Dendritic cell treated with granulocyte-macrophage colony-stimulating factor and Interleukin-4, amounts not matched to agents 40 ng/mL and 50 ng/mL, for 4 days (primary cell): ENCODE measurements around the gene EFNB2.

Experiments used
- H3K27ac Mint-ChIP-seq: one replicate; pipeline ENCODE4 v1.8.0; 2022; ENCODE audit warnings: mild to moderate bottlenecking, mixed read lengths
- H3K27me3 Mint-ChIP-seq: one replicate; pipeline ENCODE4 v1.8.0; 2022; ENCODE audit warnings: mild to moderate bottlenecking, mixed read lengths
- H3K36me3 Mint-ChIP-seq: one replicate; pipeline ENCODE4 v1.8.0; 2022; ENCODE audit warnings: low read depth, mixed read lengths
- H3K4me1 Mint-ChIP-seq: one replicate; pipeline ENCODE4 v1.8.0; 2022; ENCODE audit warnings: low read depth, mixed read lengths
- H3K4me3 Mint-ChIP-seq: one replicate; pipeline ENCODE4 v1.8.0; 2022; ENCODE audit warnings: mild to moderate bottlenecking, moderate library complexity, mixed read lengths
- H3K9me3 Mint-ChIP-seq: one replicate; pipeline ENCODE4 v1.8.0; 2022; ENCODE audit warnings: mixed read lengths
- intact Hi-C: fragments of 100-400 bp; cut with micrococcal nuclease; formaldehyde crosslinking; loops from one replicate; pipeline ENCODE4 v1.15.0; 2022

EFNB2 gene

GRCh38 chr13:106534639-106535551 is 567 bp downstream of the EFNB2 start:
- H3K27me3 Mint-ChIP-seq = peaks cover 48% of the 10 kb centered on the region
- no peaks in the 10 kb centered on the region for H3K9me3 Mint-ChIP-seq
- H3K36me3 Mint-ChIP-seq = peaks cover 6% of the 10 kb centered on the region
- peaks cover 21% of the 10 kb centered on the region for H3K4me1 Mint-ChIP-seq
- no peak overlapping the region for H3K27ac Mint-ChIP-seq
- peak overlapping the region; percentile 93 for H3K4me3 Mint-ChIP-seq
- intact Hi-C loops = loop anchor here (5.0 to 10.0 kb wide), 2 partner anchors 382 to 1760 kb away; no protein-coding TSS in a partner anchor

GRCh38 chr13:106533943-106534638 is 1.4 kb downstream of the EFNB2 start:
- Mint-ChIP-seq H3K4me1 (peaks cover 21% of the 10 kb centered on the region), H3K9me3 (no peaks in the 10 kb centered on the region), H3K27me3 (peaks cover 54% of the 10 kb centered on the region), H3K27ac (no peak overlapping the region), H3K4me3 (peak overlapping the region; percentile 57), H3K36me3 (peaks cover 6% of the 10 kb centered on the region)
- intact Hi-C loops = loop anchor here (10.0 kb wide), 1 partner anchor 1759 kb away; no protein-coding TSS in a partner anchor

- intact Hi-C loops = loop anchor here (10.0 kb wide), 1 partner anchor 1759 kb away; no protein-coding TSS in a partner anchor
- Mint-ChIP-seq H3K9me3 (no peaks in the 10 kb centered on the region), H3K27me3 (peaks cover 62% of the 10 kb centered on the region), H3K4me1 (peaks cover 21% of the 10 kb centered on the region), H3K36me3 (peaks cover 6% of the 10 kb centered on the region), H3K27ac (no peak overlapping the region), H3K4me3 (peak overlapping the region; percentile 44)
Measured at GRCh38 chr13:106533101-106533942, 2.1 kb downstream of the EFNB2 start.

DNA sequence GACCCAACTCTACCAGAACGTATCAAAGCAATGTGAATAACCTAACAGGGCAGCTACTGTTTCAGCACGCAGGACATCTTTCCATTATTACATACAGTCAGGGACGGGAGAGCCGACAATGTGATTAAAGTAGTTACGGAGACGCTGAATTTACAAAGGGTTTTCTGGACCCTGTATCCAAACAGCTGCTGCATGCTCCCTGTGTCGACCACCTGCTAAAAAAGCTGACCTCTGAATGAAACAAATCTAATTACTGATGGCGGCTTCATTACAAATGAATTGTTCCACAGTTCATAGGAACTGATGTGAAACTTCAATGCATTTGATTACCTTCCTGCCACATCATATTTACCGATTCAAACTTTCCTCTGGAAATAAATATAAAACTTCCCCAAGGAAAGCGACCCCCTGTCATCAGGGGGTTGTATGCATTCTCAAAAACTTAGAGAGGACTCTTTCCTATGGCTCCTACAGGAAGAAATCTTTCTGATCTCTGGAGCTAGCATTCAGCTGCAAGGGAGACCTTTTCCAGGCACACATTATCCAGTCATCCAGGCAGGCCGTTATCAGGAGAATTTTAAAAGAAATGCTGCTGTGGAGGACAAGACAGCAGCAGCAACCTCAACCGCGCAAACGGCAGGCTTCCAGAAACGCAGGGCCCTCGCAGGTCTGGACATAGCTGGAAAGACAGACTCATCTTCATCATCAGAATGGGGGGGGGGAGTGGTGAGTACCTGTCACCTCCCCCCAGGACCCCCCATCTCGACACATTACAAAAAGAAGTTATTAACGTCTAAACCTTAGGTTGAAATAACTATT is 3.1 kb downstream of the EFNB2 start:
- Mint-ChIP-seq H3K36me3 (peaks cover 6% of the 10 kb centered on the region), H3K27me3 (peaks cover 67% of the 10 kb centered on the region), H3K27ac (no peak overlapping the region), H3K4me1 (peaks cover 21% of the 10 kb centered on the region), H3K9me3 (no peaks in the 10 kb centered on the region), H3K4me3 (no peak overlapping the region)
- intact Hi-C loops = loop anchor here (10.0 kb wide), 1 partner anchor 1758 kb away; no protein-coding TSS in a partner anchor

GRCh38 chr13:106530980-106531481 is 4.4 kb downstream of the EFNB2 start:
- no peaks in the 10 kb centered on the region for H3K9me3 Mint-ChIP-seq
- peaks cover 67% of the 10 kb centered on the region for H3K27me3 Mint-ChIP-seq
- no peak overlapping the region for H3K27ac Mint-ChIP-seq
- intact Hi-C loops = loop anchor here (10.0 kb wide), 1 partner anchor 1756 kb away; no protein-coding TSS in a partner anchor
- H3K4me1 Mint-ChIP-seq = peaks cover 16% of the 10 kb centered on the region
- no peaks in the 10 kb centered on the region for H3K36me3 Mint-ChIP-seq
- no peak overlapping the region for H3K4me3 Mint-ChIP-seq

DNA sequence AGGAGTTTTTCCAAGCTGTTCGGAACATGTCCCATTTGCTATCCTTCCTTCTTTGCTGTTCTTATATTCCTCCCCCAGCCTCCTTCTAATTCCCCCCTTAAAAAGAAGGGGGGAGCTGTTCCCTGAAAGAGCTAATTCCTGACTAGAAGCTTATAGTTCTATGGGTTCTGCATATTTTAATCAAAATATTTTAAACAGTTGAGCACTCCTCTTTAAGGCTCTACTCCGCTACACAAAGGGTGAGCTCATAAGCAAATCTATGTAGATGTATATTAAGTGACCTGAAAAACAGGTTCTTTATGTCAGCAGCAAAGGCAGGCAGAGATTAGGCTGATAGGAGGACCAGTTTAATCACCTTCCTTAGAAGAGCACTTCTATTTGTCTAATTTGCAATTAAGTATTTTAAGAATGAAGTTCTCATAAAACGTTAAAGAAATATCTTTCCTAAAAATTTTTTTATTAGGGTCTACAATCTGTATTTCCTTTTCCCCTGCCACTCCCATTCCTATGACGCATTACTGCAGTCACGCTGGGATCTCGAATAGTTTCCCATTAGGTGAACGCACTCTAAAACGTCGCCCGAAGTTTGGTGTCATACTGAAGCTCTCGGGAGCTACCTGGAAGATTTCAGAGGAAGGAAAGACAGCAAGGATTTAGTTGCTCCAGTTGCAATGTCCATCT is 5.2 kb downstream of the EFNB2 start:
- H3K27ac Mint-ChIP-seq = no peak overlapping the region
- H3K4me3 Mint-ChIP-seq = no peak overlapping the region
- H3K36me3 Mint-ChIP-seq = no peaks in the 10 kb centered on the region
- H3K4me1 Mint-ChIP-seq = peaks cover 16% of the 10 kb centered on the region
- intact Hi-C loops = loop anchor here (10.0 kb wide), 1 partner anchor 1756 kb away; no protein-coding TSS in a partner anchor
- peaks cover 67% of the 10 kb centered on the region for H3K27me3 Mint-ChIP-seq
- H3K9me3 Mint-ChIP-seq = no peaks in the 10 kb centered on the region

GRCh38 chr13:106529415-106530170 is 5.9 kb downstream of the EFNB2 start:
- H3K9me3 Mint-ChIP-seq = no peaks in the 10 kb centered on the region
- peaks cover 66% of the 10 kb centered on the region for H3K27me3 Mint-ChIP-seq
- intact Hi-C loops = loop anchor here (10.0 kb wide), 1 partner anchor 1755 kb away; no protein-coding TSS in a partner anchor
- no peaks in the 10 kb centered on the region for H3K36me3 Mint-ChIP-seq
- no peak overlapping the region for H3K4me3 Mint-ChIP-seq
- peaks cover 13% of the 10 kb centered on the region for H3K4me1 Mint-ChIP-seq
- no peak overlapping the region for H3K27ac Mint-ChIP-seq

- H3K4me1 Mint-ChIP-seq = peaks cover 6% of the 10 kb centered on the region
- H3K36me3 Mint-ChIP-seq = no peaks in the 10 kb centered on the region
- no peak overlapping the region for H3K27ac Mint-ChIP-seq
- no peaks in the 10 kb centered on the region for H3K9me3 Mint-ChIP-seq
- intact Hi-C loops = no loop called here
- H3K4me3 Mint-ChIP-seq = no peak overlapping the region
- H3K27me3 Mint-ChIP-seq = peaks cover 61% of the 10 kb centered on the region
Measured at GRCh38 chr13:106528718-106529414, 6.6 kb downstream of the EFNB2 start.

DNA sequence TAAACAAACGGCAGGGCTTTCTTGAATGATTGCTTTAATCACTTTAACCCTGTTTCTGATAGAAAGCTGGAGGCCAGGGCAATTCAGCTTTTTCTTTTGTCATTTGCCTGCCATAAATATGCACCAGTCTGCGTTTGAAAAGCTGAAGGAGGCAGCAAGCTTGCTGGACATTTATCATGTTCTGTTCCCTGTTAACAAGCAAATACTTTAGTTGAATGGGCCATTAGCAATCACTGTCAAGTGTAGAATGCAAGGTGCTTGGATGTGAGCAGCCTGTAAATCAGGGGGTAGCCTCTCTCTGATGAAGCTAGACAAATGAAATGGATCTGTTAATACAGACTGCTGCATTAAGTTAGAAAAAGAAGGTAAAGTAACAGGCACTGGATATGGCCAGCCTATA is 7.6 kb downstream of the EFNB2 start:
- no peak overlapping the region for H3K27ac Mint-ChIP-seq
- H3K27me3 Mint-ChIP-seq = peaks cover 59% of the 10 kb centered on the region
- intact Hi-C loops = no loop called here
- H3K4me3 Mint-ChIP-seq = no peak overlapping the region
- H3K36me3 Mint-ChIP-seq = no peaks in the 10 kb centered on the region
- H3K4me1 Mint-ChIP-seq = no peaks in the 10 kb centered on the region
- H3K9me3 Mint-ChIP-seq = no peaks in the 10 kb centered on the region

DNA sequence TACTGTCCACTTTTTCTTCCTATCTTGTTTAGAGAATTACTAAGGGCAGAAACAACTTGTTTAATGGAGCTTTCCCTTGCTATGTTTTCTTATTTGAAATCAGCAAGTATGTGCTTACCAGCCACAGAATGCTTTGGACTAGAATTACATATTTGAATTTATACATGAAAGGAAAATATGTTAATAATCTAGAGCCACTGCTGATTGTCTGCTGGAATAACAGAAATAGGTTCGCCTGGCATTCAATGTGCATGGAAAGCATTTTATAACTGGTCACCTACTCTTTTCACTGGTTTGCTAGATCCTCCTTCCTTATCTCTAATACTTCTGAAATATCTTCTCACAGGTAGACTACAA is 8.0 kb downstream of the EFNB2 start:
- H3K4me3 Mint-ChIP-seq = no peak overlapping the region

GRCh38 chr13:106526738-106527444 is 8.6 kb downstream of the EFNB2 start:
- H3K9me3 Mint-ChIP-seq = no peaks in the 10 kb centered on the region
- no peak overlapping the region for H3K27ac Mint-ChIP-seq
- peaks cover 52% of the 10 kb centered on the region for H3K27me3 Mint-ChIP-seq
- intact Hi-C loops = no loop called here
- H3K4me3 Mint-ChIP-seq = no peak overlapping the region
- no peaks in the 10 kb centered on the region for H3K4me1 Mint-ChIP-seq
- H3K36me3 Mint-ChIP-seq = no peaks in the 10 kb centered on the region

More for the DNA sequence above, 8.0 kb downstream of the EFNB2 start:
- no peaks in the 10 kb centered on the region for H3K9me3 Mint-ChIP-seq
- peaks cover 56% of the 10 kb centered on the region for H3K27me3 Mint-ChIP-seq
- no peak overlapping the region for H3K27ac Mint-ChIP-seq
- no peaks in the 10 kb centered on the region for H3K4me1 Mint-ChIP-seq
- intact Hi-C loops = no loop called here
- no peaks in the 10 kb centered on the region for H3K36me3 Mint-ChIP-seq
